ENCODE data around the gene CPNE6. TPM values are rescaled to one million over a fixed set of nuclear protein-coding genes. Genes with fewer than 3 reads are reported as not detected.

The CPNE6 gene
- total and polyA plus RNA-seq, 2 of the 13 experiments (the other 11 are each of a cell fraction or from before 2014, with no cell fraction given): not detected

GRCh38 chr14:24058260-24058950, 13.0 kb upstream of the CPNE6 start (continued):
- TF ChIP-seq POGK (CRISPR knock-in tag; conservative IDR thresholded peaks at IDR 0.05) (peak; percentile 54; the same call in 1 of the 2 replicates), NONO (IDR thresholded peaks at IDR 0.05) (no peak), NONO (CRISPR knock-in tag; conservative IDR thresholded peaks at IDR 0.05) (no peak), NR2F2 (IDR thresholded peaks at IDR 0.05; ENCODE audit: borderline replicate concordance, low read depth) (no peak), PCBP1 (IDR thresholded peaks at IDR 0.05; ENCODE audit: borderline replicate concordance, low read depth, low read length) (no peak), ZNF800 (CRISPR knock-in tag; IDR thresholded peaks at IDR 0.05) (no peak), ARID2 (CRISPR knock-in tag; IDR thresholded peaks at IDR 0.05; ENCODE audit: borderline replicate concordance) (no peak), HNRNPLL (IDR thresholded peaks at IDR 0.05; ENCODE audit: low read depth, low read length, poor library complexity, severe bottlenecking) (no peak), NFYB (CRISPR knock-in tag; IDR thresholded peaks at IDR 0.05) (no peak), ZNF510 (CRISPR knock-in tag; IDR thresholded peaks at IDR 0.05; ENCODE audit: low read depth) (no peak; the same call in 1 of the 2 replicates), ADNP (CRISPR knock-in tag; IDR thresholded peaks at IDR 0.05) (no peak), ZNF773 (CRISPR knock-in tag; IDR thresholded peaks at IDR 0.05; ENCODE audit: borderline replicate concordance) (no peak), PPARG (CRISPR knock-in tag; conservative IDR thresholded peaks at IDR 0.05) (peak; percentile 73; the same call in 1 of the 2 replicates), SIX4 (CRISPR knock-in tag; IDR thresholded peaks at IDR 0.05) (no peak), ZNF343 (CRISPR knock-in tag; IDR thresholded peaks at IDR 0.05) (peak; percentile 83; the same call in 1 of the 2 replicates), MBNL3 (CRISPR knock-in tag; conservative IDR thresholded peaks at IDR 0.05) (no peak), ZNF569 (CRISPR knock-in tag; IDR thresholded peaks at IDR 0.05; ENCODE audit: borderline replicate concordance) (no peak; the same call in 1 of the 2 replicates), NR0B2 (CRISPR knock-in tag; IDR thresholded peaks at IDR 0.05) (no peak), ZNF282 (IDR thresholded peaks at IDR 0.05; ENCODE audit: partially characterized antibody) (no peak), POGZ (CRISPR knock-in tag; IDR thresholded peaks at IDR 0.05) (no peak), ZNF333 (CRISPR knock-in tag; IDR thresholded peaks at IDR 0.05; ENCODE audit: borderline replicate concordance) (no peak), MYPOP (CRISPR knock-in tag; IDR thresholded peaks at IDR 0.05) (no peak), SP1 (IDR thresholded peaks at IDR 0.05) (no peak), SP1 (CRISPR knock-in tag; IDR thresholded peaks at IDR 0.05) (peak; percentile 18; the same call in 1 of the 2 replicates), BORCS8-MEF2B (CRISPR knock-in tag; IDR thresholded peaks at IDR 0.05) (peak; percentile 63; the same call in 1 of the 2 replicates), ZNF558 (CRISPR knock-in tag; IDR thresholded peaks at IDR 0.05; ENCODE audit: borderline replicate concordance) (no peak), SALL2 (CRISPR knock-in tag; IDR thresholded peaks at IDR 0.05) (no peak)

Data from HepG2 (cell line).